Neural cell (in vitro differentiated cells): ENCODE results near the gene SMAD1. TPM values are rescaled to one million over a fixed set of nuclear protein-coding genes. Genes with fewer than 3 reads are reported as not detected.

Experiments
- H2AFZ ChIP-seq: fragments of 200-600, 300-800 bp; sonication (generic), shearing (Covaris generic); 2 replicates; pipeline ENCODE4 v1.6.0; 2014; ENCODE audit warnings: low read depth, mild to moderate bottlenecking, antibody characterized with exemption, low read length, moderate library complexity
- H3F3A ChIP-seq: fragments of 200-600 bp; shearing (Covaris generic); 2 replicates; pipeline ENCODE4 v1.6.1; 2016; ENCODE audit warnings: mild to moderate bottlenecking, moderate library complexity, mixed read lengths, antibody characterized with exemption, low read length; ENCODE audit not compliant: insufficient read depth, poor library complexity, severe bottlenecking
- H3K27ac ChIP-seq: fragments of 200-600, 300-800 bp; sonication (generic), shearing (Covaris generic); 2 replicates; pipeline ENCODE4 v1.5.1; 2014; ENCODE audit warnings: mild to moderate bottlenecking, low read length, moderate library complexity
- H3K27me3 ChIP-seq: fragments of 300-800, 200-600 bp; sonication (generic), shearing (Covaris generic); 2 replicates; pipeline ENCODE4 v1.6.0; 2014; ENCODE audit warnings: mild to moderate bottlenecking, low read depth, low read length, moderate library complexity; ENCODE audit not compliant: insufficient read depth
- H3K36me3 ChIP-seq: fragments of 300-800, 200-600 bp; sonication (generic), shearing (Covaris generic); 2 replicates; pipeline ENCODE4 v1.5.1; 2014; ENCODE audit warnings: mild to moderate bottlenecking, antibody characterized with exemption, low read length, moderate library complexity; ENCODE audit not compliant: insufficient read depth
- H3K4me2 ChIP-seq: fragments of 300-800, 200-600 bp; sonication (generic), shearing (Covaris generic); 2 replicates; pipeline ENCODE4 v1.6.0; 2014; ENCODE audit warnings: mild to moderate bottlenecking, low read length
- H3K4me3 ChIP-seq: fragments of 300-800, 200-600 bp; sonication (generic), shearing (Covaris generic); 2 replicates; pipeline ENCODE4 v1.5.1; 2014; ENCODE audit warnings: mild to moderate bottlenecking, low read length, moderate library complexity
- H3K79me2 ChIP-seq: fragments of 200-600 bp; shearing (Covaris generic); replicated peaks from 2 replicates; pipeline ENCODE4 v1.6.0; 2014; ENCODE audit warnings: mild to moderate bottlenecking, low read length, moderate library complexity; ENCODE audit not compliant: insufficient read depth
- H3K9ac ChIP-seq: fragments of 300-800, 200-600 bp; sonication (generic), shearing (Covaris generic); 2 replicates; pipeline ENCODE4 v1.6.1; 2016; ENCODE audit warnings: mild to moderate bottlenecking, low read length, mixed read lengths
- H3K9me2 ChIP-seq: fragments of 200-600 bp; shearing (Covaris generic); 2 replicates; pipeline ENCODE4 v1.6.1; 2016; ENCODE audit warnings: mild to moderate bottlenecking, low read length, mixed read lengths; ENCODE audit not compliant: insufficient read depth
- H3K9me3 ChIP-seq: fragments of 200-600, 300-800 bp; sonication (generic), shearing (Covaris generic); 2 replicates; pipeline ENCODE4 v1.6.1; 2016; ENCODE audit warnings: mild to moderate bottlenecking, mixed run types, low read length, moderate library complexity, mixed read lengths
- H4K20me1 ChIP-seq: fragments of 200-600 bp; shearing (Covaris generic); 2 replicates; pipeline ENCODE4 v1.6.1; 2016; ENCODE audit warnings: mild to moderate bottlenecking, mixed run types; ENCODE audit not compliant: insufficient read depth
- CTCF ChIP-seq: fragments of 450-650 bp; IDR thresholded peaks from 2 replicates; pipeline ENCODE4 v1.5.1; 2014; ENCODE audit warnings: antibody characterized with exemption, mild to moderate bottlenecking, moderate library complexity; ENCODE audit not compliant: poor library complexity, severe bottlenecking
- EP300 ChIP-seq: fragments of 450-650 bp; conservative IDR thresholded peaks from 2 replicates; pipeline ENCODE4 v1.6.1; 2014; ENCODE audit warnings: antibody characterized with exemption, mild to moderate bottlenecking, moderate library complexity; ENCODE audit not compliant: poor library complexity, severe bottlenecking
- EZH2 ChIP-seq: fragments of 200-600, 300-800 bp; shearing (Covaris generic), sonication (generic); IDR thresholded peaks from 2 replicates; pipeline ENCODE4 v1.6.1; 2014; ENCODE audit warnings: antibody characterized with exemption, low read length, borderline replicate concordance, mild to moderate bottlenecking; ENCODE audit not compliant: insufficient read depth, poor library complexity, severe bottlenecking
- MXI1 ChIP-seq: fragments of 450-650 bp; conservative IDR thresholded peaks from 2 replicates; pipeline ENCODE4 v1.6.1; 2014; ENCODE audit warnings: antibody characterized with exemption, mild to moderate bottlenecking; ENCODE audit not compliant: poor library complexity, severe bottlenecking
- POLR2AphosphoS5 ChIP-seq: IDR thresholded peaks from 2 replicates; pipeline ENCODE4 v1.6.1; 2012
- RAD21 ChIP-seq: fragments of 450-650 bp; conservative IDR thresholded peaks from 2 replicates; pipeline ENCODE4 v1.6.1; 2014; ENCODE audit warnings: antibody characterized with exemption, mild to moderate bottlenecking, moderate library complexity
- REST ChIP-seq: IDR thresholded peaks from 2 replicates; pipeline ENCODE4 v1.6.1; 2012; ENCODE audit warnings: borderline replicate concordance
- SMC3 ChIP-seq: fragments of 450-650 bp; conservative IDR thresholded peaks from 2 replicates; pipeline ENCODE4 v1.6.1; 2014; ENCODE audit warnings: antibody characterized with exemption, mild to moderate bottlenecking, moderate library complexity; ENCODE audit not compliant: poor library complexity
- TAF1 ChIP-seq: IDR thresholded peaks from 2 replicates; pipeline ENCODE4 v1.6.1; 2012; ENCODE audit warnings: low read depth
- polyA plus RNA-seq: library from polyadenylated mRNA; depleted of rRNA; stranded (reverse); fragments of >200 nt; gene quantifications from 2 replicates; pipeline ENCODE4 v1.2.3, GENCODE V29; 2014

The SMAD1 gene
- polyA plus RNA-seq, 1 donor from 2014 or later: 31.7 TPM

DNA sequence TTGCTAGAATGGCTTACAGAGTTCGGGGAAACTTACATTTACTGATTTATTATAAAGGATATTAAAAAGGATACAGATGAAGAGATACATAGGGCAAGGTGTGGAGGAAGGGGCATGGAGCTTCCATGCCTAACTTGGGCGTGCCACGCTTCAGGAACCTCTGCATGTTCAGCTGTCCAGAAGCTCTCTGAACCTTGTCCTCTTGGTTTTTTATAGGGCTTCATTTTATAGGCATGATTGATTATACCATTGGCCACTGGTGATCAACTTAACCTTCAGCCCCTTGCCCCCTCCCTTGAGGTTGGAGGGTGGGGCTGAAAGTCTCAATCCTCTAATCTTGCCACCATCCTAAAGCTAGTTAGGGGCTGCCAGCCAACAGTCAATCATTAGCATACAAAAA is 10.7 kb downstream of the SMAD1 start:
- H3K27me3 ChIP-seq: no peaks in the 10 kb centered on the region
- no peak overlapping the region for H3K9ac ChIP-seq
- no peak overlapping the region for H3K4me2 ChIP-seq
- no peaks in the 10 kb centered on the region for H3K36me3 ChIP-seq
- no peak for TF ChIP-seq RAD21
- no peak for TF ChIP-seq REST
- TF ChIP-seq MXI1: no peak
- no peak for TF ChIP-seq SMC3
- no peak for TF ChIP-seq CTCF
- TF ChIP-seq EZH2: no peak
- no peak for TF ChIP-seq TAF1
- no peak for TF ChIP-seq EP300
- TF ChIP-seq POLR2AphosphoS5: no peak
- H4K20me1 ChIP-seq: no peaks in the 10 kb centered on the region
- no peak overlapping the region for H3K27ac ChIP-seq
- H3K9me2 ChIP-seq: no peaks in the 10 kb centered on the region
- no peaks in the 10 kb centered on the region for H3F3A ChIP-seq
- H3K79me2 ChIP-seq: peaks cover 41% of the 10 kb centered on the region
- no peak overlapping the region for H2AFZ ChIP-seq
- no peaks in the 10 kb centered on the region for H3K9me3 ChIP-seq
- no peak overlapping the region for H3K4me3 ChIP-seq

DNA sequence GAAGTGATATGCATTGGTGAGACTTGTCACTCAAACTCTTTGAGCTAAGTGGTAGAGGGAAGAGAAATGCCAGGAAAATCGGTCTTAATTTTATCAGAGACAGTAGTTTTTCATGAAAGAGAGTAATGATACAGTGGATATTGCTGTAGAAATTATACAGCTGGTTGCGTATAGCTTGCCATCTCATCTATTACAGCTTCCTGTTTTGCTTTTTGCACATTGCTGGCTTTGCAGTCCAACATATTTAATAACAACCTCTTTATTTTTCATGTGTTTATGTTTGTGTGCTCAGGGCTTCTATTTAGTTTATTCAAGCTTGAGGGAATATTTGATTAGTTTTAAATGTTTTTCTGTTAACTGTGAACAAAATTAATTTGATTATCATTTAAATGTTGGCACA is 11.5 kb downstream of the SMAD1 start:
- Histone ChIP-seq H3K4me3 (no peak overlapping the region), H3K9me3 (no peaks in the 10 kb centered on the region), H3K79me2 (peaks cover 35% of the 10 kb centered on the region), H4K20me1 (no peaks in the 10 kb centered on the region), H3K4me2 (no peak overlapping the region), H3K9me2 (no peaks in the 10 kb centered on the region), H3F3A (no peaks in the 10 kb centered on the region), H3K36me3 (no peaks in the 10 kb centered on the region), H2AFZ (no peak overlapping the region), H3K27me3 (no peaks in the 10 kb centered on the region), H3K27ac (no peak overlapping the region), H3K9ac (no peak overlapping the region)
- no peak for TF ChIP-seq MXI1
- no peak for TF ChIP-seq REST
- TF ChIP-seq RAD21: no peak
- no peak for TF ChIP-seq CTCF
- no peak for TF ChIP-seq EP300
- TF ChIP-seq EZH2: no peak
- TF ChIP-seq SMC3: no peak
- TF ChIP-seq TAF1: no peak
